Subcutaneous abdominal adipose tissue (tissue), 5 donors: ENCODE results near the gene RRAD.

Source experiments
- H3K27ac ChIP-seq: one replicate; pipeline ENCODE4 v1.7.0; 2013; ENCODE audit warnings: low read depth, mild to moderate bottlenecking, inconsistent platforms, low read length, moderate library complexity
- H3K27me3 ChIP-seq, 5 donors: one replicate each; pipeline ENCODE4 v1.7.0; 2013; ENCODE audit warnings: low read length in 5 of 5, inconsistent platforms in 1 of 5; ENCODE audit not compliant: control insufficient read depth in 5 of 5, insufficient read depth in 4 of 5
- H3K36me3 ChIP-seq, 5 donors: one replicate each; pipeline ENCODE4 v1.7.0; 2013; ENCODE audit warnings: low read length in 5 of 5; ENCODE audit not compliant: control insufficient read depth in 5 of 5, insufficient read depth in 5 of 5
- H3K4me1 ChIP-seq, 5 donors: one replicate each; pipeline ENCODE4 v1.7.0; 2013; ENCODE audit warnings: low read length in 5 of 5, mild to moderate bottlenecking in 3 of 5, moderate library complexity in 1 of 5; ENCODE audit not compliant: control insufficient read depth in 5 of 5, insufficient read depth in 5 of 5
- H3K4me3 ChIP-seq, 5 donors: one replicate each; pipeline ENCODE4 v1.7.0; 2013; ENCODE audit warnings: low read length in 5 of 5, low read depth in 1 of 5
- H3K9ac ChIP-seq, 5 donors: one replicate each; pipeline ENCODE4 v1.7.0; 2013; ENCODE audit warnings: low read length in 5 of 5, mild to moderate bottlenecking in 4 of 5, moderate library complexity in 3 of 5
- H3K9me3 ChIP-seq, 5 donors: one replicate each; pipeline ENCODE4 v1.7.0; 2013; ENCODE audit warnings: low read length in 5 of 5; ENCODE audit not compliant: control insufficient read depth in 5 of 5
- donor health status: healthy.
- donor health status: healthy.
- donor health status: healthy.
- donor health status: healthy.
- donor health status: healthy.

Gene RRAD

DNA sequence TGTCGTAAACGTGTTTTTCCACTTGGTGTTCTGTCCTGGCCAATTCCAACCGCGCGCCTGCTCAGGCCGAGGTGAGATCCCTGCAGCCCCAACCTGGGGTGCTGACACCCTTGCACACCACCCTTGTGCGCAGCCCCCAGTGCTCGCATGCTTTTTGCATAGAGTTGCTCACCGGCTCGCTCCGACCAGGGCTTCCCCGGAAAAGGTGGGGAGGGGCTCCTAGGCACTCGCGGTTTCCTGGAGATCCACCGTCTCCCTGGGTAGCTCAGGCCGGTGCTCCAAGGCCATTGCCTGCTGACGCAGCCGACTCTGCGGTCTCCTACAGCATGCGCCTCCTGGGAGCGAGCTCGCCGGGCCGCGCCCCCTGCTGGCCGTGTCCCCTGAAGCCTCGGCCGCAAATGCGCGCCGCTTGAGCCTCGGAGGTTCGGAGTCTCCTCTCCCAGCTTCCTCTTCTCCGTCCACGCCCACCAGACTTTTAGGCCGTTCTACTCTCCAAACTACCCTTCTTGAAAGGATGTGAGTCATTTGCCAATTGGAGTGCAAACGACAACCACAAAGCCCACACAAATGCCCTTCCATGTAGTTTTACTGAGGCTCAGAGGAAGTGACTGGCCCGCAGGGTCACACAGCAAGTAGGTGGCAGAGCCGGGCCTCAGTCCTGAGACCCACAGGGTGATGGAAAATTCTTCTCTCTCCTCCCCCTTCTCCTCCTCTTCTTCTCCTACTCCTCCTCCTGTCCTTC is 52.2 kb downstream of the RRAD start:
- Histone ChIP-seq H3K4me1 (peaks cover 0 to 20% (median 18%) of the 10 kb centered on the region in 5 donors), H3K27ac (no peak overlapping the region), H3K27me3 (no peaks in the 10 kb centered on the region), H3K4me3 (peak overlapping the region; percentile 44 to 72 (median 60)), H3K36me3 (no peaks in the 10 kb centered on the region), H3K9ac (peak overlapping the region in 3 of 5 donors; percentile 12 to 61 (median 57)), H3K9me3 (no peaks in the 10 kb centered on the region)

DNA sequence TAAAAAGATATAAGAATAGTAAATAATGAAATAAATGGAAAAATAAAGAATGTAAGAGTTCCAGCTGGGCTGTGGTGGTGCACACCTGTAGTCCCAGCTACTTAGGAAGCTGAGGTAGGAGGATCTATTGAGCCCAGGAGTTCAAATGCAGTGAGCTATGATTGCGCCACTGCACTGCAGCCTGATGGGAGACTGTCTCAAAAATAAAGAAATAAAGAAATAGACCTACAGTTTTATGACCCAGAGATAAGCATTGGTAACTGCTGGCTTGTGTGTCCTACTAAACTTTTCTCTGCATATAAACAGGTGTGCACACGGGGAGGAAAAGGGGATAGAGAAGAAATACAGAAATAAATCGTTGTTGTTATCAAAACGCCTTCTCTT is 52.8 kb downstream of the RRAD start:
- Histone ChIP-seq H3K36me3 (no peaks in the 10 kb centered on the region), H3K4me3 (peak overlapping the region; percentile 44 to 72 (median 60)), H3K27me3 (no peaks in the 10 kb centered on the region), H3K27ac (no peak overlapping the region), H3K4me1 (peaks cover 0 to 18% (median 16%) of the 10 kb centered on the region in 5 donors), H3K9ac (peak overlapping the region in 2 of 5 donors; percentile 53 to 57), H3K9me3 (no peaks in the 10 kb centered on the region)

DNA sequence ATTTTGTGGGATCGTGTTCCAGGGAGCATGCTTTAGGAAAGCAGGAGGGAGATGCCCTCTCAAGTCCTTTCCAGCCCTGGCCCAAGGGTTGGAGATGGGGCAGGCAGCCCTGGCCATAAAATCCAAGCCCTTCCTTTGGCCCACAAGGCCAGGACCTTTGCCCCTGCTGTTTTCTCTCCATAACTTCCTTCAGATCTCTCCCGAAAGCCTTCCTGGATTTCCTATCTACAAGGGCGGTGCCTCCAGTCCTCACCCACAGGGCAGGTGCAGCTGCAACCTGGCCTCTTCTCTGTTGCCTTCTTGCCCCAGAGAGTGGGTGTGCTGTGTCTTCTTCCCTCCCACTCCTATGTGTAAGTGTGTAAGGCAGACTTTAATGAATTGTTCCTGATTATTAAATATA is 53.5 kb downstream of the RRAD start:
- no peak overlapping the region for H3K4me3 ChIP-seq
- peaks cover 0 to 18% (median 16%) of the 10 kb centered on the region in 5 donors for H3K4me1 ChIP-seq
- no peaks in the 10 kb centered on the region for H3K9me3 ChIP-seq
- no peak overlapping the region for H3K27ac ChIP-seq
- no peaks in the 10 kb centered on the region for H3K27me3 ChIP-seq
- no peak overlapping the region for H3K9ac ChIP-seq
- no peaks in the 10 kb centered on the region for H3K36me3 ChIP-seq
